ENCODE data around the gene B3GNT4.
"Not testable (repeated sequence)": the region's sequence is repeated elsewhere in the genome, so short reads cannot be mapped to it uniquely, and the experiment has no call there.

The B3GNT4 gene

DNA sequence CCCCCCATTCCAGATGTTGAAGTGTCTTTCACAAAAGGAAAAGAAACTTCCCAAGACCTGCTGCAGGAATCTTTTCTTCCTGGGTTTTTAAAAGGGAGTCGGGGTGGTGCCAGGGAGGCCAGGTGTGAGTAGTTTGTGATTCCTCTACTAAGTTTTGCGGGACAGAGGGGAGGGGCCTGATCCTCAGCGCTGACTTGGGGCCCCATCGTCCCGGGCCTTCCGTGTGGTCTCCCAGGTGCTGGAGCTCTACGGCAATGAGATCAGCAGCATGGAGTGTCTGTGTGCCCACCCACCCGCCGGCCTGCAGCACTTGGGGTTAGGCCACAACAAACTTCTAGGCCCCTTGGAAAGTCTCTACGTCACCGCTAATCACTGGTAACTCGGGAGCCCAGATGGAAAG, 16.0 kb upstream of the B3GNT4 start:
- DNase-seq, result no peak

DNA sequence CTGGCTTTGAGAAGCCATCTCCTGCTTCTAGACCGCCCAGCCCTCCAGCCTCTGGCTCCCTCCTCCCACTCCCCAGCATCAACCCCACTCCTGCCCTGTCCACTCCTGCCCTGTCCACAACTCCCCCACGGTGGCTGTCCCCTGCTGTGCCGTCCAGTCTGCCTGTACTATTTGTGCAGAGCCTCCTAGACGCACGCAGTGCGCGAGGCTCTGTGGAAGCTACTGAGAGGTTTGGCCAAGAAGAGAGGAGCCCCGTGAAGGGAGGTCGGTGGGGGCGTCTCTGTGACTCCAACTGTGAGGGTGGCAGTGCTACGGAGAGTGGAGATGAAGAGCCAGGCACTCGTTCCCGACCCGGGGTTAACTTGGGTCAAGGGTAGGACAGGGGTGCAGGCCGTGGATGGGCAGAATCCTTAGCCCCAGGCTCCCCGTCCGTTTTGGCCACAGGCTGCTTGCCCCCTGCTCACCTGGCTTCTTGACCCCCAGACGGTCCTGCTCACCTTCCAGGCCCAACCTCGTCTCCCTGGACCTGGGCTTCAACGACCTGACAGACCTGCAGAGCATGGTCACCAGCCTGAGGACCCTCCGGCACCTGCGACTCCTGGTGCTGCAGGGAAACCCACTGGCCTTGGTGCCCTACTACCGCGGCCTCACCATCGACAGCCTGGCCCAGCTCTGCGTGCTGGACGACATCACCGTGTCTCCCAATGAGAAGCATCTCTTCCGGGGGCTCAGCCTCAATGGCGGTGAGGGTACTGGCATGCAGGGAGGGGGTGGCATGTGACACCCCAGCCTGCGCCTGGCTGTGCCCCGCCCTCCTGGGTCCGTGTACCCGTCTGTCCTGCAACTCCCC, 13.7 kb upstream of the B3GNT4 start:
- no peak for DNase-seq

DNA sequence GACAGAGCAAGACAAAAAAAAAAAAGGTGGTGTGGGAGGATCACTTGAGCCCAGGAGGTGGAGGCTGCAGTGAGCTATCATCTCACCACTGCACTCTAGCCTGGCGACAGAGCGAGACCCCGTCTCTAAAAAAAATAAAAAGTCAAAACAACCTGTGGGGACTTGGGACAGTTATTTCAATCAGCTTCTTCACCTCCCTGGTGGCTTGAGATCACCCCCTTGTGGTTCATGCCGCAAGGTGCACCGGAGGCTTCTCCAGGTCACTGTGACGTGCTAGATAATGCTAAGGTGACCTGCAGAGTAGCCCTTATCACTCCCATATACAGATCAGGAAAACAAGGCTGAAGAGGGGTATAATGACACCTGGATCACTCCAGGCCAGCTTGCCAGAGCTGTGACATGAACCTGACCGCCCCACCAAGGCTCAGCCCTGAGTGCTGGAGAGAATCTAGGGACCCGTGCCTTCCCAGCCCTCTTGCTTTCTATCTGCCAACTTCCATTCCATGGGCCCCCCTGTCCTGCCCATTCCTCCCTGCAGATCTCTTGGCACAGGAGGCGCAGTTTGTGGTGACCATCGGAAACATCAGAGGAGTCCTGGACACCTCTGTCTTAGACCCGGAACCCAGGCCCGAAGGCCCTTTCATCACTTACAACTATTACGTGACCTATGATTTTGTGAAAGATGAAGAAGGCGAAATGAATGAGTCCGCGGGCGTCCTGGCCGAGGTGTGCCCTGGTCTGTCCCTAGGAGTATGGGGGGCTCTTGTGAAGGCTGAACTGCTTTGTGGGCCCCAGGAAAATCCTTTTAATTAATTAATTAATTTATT, 12.5 kb upstream of the B3GNT4 start:
- peak in 10 of 51 donors; percentile 2 to 43 (median 7) for DNase-seq

DNA sequence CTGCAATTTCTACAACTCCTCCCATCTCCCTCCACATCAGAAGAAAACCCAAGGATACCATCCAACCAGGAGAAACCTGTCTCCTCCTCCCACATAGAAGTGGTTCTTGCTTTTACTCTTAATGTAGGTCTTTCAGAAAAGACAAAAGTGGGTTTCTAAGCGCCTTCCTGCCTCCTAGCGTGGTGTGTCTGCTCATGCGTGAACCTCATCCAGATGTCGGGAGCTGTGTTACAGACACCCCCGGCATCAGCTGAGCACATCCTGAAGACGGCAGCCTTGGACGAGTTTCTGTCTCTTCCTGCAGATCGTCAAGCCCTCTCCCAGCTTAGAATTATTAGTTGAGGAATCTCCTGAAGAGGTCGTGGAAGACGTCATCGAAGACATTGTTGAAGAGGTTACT, 11.1 kb upstream of the B3GNT4 start:
- no peak for DNase-seq

DNA sequence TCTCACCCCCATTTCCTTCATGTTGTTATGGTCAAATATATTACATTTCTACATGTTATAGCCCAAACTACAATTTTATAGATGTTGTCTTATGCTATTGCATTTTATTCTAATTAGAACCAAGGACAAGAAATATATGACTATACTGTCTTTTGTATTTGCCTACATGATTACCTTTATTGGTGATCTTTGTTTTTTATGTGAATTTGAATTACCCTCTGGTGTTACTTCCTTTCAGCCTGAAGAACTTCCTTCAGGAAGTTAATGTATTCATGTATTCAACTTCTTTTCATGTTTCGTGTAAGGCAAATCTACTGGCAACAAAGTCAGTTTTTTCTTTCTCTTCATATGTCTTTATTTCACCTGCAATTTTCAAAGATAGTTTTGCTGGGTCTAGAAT, 8.7 kb upstream of the B3GNT4 start:
- DNase-seq, result no peak

DNA sequence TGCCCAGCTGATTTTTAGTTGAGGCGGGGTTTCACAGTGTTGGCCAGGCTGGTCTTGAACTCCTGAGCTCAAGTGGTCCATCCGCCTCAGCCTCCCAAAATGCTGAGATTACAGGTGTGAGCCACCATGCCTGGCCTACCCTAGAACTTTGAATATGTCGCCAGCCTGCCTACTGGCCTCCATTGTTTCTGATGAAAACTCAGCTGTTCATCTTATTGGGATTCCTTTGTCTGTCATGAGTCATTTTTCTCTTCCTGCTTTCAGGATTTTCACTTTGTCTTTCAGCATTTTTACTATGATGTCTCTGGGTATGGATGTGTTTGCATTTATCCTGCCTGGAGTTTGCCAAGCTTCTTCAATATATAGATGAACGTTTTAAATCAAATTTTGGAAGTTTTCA, 8.1 kb upstream of the B3GNT4 start:
- no peak for DNase-seq

DNA sequence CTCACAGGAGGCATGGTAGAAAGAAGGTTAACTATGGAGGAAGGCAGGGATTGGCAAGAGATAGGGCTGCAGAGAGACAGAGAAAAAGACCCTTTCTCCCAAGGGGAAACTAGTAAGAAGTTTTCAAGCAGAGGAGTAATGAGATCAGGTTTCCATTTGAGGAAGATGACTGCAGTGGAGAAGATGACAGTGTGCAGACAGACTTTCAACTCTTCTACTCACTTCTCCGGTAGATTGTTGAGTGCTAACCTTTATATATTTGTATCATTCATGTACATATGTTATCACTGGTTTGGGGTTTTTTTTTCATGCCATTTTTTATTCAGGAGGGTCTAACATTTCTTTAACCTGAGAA, 5.9 kb upstream of the B3GNT4 start:
- no peak for DNase-seq

DNA sequence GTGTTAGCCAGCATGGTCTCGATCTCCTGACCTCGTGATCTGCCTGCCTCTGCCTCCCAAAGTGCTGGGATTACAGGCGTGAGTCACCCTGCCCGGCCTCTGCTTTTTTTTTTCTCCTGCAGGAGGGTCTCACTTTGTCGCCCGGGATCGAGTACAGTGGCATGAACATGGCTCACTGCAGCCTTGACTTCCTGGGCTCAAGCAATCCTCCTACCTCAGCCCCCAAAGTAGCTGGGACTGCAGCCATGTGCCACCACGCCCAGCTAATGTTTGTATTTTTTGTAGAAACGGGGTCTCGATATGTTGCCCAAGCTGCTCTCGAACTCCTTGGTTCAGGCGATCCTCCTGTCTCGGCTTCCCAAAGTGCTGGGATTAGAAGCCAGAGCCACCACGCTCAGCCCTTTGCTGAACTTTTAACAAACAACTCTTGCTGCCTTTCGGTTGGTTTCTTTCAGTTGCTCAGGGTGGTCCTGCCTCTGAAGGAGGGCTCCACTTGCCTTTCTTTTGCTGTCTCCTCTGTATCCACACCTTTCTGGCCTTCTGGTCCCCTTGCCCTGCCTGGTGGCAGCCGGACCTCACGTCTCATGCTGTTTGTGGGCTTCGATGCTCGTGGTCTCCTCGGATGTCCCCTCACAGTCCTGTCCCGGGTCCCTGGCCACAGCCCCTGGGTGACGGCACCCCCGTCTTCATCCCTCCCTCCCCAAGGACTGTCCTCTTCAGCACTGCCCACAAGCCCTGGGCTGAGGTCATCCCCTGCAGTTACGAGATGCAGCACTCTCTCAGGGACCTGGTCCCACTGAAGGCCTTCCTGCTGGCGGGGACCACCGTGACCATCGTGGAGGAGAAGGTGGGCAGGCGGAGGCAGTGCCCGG, 3.8 kb upstream of the B3GNT4 start:
- no peak for DNase-seq

DNA sequence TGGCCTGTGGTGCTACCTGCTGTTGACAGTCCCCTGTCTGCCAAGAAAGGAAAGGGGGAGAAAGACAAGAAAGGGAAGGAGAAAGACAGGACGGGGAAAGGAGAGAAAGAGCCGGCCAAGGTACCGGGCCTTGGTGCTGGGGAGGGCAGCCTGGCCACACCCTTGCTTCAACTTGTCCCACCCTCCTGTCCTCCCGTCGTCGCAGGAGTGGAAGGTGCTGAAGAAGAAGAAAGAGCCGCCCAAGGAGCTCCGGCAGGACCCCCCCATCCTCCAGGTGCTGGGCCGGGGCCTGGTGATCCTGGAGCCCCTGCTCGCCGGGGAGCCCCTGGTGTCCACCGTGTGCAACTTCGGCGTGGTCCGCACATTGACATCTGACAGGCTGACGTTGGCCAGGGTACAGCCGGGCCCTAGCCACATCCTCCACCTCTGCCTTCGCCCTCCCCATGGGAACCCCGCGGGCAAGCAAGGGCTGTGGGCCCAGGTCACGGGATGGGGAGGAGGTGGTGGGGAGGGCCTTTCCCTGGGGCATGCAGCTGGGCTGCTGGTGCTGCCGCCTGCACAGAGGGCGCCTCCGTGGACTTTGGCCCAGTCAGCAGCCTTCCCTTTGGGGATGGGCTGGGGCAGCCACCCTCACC, 2.9 kb upstream of the B3GNT4 start:
- no peak for DNase-seq

DNA sequence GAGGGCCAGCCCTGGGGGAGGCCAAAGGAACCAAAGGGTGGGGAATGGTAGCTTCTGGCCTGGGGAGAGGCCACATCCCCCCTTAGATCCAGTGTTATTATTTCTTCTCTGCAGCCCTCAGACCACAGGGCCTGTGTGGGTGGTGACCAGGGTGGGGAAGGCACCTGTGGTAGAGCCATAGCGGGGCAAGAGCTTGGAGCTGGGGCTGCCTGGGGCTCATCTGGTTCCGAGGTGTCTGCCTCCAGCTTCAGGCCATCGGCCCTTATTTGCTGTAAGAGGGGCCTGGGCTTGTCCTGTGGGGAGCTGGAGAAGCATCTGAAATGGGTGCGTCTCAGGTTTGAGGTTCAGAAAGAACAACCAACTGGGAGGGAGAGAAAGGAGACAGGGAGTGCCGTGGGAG, 2.1 kb upstream of the B3GNT4 start:
- DNase-seq, result no peak

DNA sequence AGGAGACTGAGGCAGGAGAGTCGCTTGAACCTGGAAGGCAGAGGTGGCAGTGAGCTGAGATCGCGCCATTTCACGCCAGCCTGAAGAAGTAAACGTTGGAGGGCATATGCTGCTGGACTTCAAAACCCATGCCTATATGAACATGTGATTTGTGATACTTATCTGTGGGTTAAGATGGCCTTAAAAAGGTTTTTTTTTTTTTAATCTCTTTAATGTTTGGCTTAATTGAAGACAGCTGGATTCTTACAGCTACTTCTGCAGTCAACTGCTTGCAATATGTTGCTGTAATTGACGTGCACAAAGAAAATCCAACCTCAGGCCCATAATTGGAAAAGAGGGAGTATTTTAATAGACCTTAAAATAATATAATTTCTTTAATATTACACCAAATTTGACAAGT, 1.5 kb upstream of the B3GNT4 start:
- no peak for DNase-seq

DNA sequence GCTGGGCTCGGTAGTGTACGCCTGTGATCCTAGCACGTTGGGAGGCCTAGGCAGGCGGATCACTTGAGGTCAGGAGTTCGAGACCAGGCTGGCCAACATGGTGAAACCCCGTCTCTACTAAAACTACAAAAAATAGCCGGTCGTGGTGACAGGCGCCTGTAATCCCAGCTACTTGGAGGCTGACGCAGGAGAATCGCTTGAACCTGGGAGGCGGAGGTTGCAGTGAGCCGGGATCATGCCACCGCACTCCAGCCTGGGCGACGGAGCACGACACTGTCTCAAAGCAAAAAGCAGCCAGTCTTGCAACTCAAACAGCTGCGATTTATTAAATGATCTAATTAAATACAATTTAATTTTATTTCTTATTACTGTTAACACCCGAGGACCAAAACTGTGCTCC, 698 bp upstream of the B3GNT4 start:
- not testable (repeated sequence) for DNase-seq

DNA sequence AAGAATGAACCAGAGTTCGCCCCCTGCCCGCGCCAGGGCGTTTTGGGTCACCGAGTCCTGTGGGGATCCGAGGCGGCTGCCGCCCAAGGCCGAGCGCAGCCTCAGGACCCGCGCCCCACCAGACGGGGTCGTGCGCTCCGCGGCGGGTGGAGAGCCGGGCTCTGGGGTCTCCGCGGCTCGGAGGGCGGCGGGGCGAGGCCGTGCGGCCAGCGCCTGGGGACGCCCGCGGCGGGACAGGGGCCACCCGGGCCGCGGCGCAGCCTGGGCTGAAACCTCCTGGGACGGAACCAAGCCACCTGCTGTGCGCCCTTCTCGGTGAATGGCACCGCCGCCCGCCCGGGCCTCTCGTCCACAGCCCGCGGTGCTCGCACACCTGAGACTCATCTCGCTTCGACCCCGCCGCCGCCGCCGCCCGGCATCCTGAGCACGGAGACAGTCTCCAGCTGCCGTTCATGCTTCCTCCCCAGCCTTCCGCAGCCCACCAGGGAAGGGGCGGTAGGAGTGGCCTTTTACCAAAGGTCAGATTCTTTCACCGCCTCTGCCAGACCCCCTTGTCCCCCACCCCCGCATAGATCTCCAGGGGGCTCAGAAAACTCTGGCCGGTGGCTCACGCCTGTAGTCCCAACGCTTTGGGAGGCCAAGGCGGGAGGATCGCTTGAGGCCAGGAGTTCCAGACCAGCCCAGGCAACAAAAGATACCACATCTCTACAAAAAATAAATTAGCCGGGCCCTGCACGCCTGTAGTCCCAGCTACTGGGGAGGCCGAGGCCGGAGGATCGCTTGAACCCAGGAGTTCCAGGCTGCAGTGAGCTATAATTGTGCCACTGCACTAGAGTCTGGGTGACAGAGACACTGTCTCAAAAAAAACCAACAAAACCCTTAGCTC, 901 bp downstream of the B3GNT4 start:
- DNase-seq, result no peak

DNA sequence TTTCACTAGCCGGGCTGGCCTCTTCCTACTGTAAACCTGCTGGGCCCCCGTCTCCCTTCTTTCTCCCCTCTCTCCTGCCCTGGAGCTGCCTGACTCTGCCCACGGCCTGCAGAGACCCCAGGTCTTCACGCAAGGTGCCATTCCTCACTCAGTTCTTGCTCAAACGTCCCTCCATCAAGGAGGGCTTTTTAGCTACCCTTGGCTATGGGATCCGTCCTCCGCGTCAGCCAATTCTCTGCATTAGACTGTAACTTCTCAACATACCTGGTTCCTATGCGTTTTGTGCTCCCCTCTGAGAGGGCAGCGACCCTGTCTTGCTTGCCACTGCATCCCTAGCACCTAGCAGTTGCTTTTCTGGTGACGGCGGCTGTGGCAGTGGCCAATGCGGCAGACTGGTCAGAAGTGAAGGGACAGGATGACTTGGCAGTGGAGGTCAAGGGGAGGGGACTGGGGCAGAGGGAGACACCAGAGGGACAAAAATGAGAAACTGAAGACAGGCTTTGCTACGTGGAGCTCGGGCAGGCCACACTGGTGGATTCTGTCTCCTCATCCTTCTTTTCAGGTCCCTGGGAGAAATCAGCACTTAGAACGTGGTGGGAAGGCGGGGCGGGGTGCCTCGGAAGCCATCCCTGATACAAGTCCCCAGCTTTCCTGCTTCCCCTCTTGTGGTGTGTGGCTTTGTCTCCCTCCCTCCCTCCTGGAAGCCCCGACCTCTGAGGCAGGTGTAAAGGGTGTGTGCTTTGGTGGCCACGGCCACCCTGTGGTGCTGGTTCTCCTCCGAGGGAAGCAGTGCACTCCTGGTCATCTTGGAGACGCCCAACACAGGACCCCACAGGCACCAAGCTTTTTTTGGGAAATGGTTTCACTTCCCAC, 1.8 kb downstream of the B3GNT4 start:
- DNase-seq, result no peak

DNA sequence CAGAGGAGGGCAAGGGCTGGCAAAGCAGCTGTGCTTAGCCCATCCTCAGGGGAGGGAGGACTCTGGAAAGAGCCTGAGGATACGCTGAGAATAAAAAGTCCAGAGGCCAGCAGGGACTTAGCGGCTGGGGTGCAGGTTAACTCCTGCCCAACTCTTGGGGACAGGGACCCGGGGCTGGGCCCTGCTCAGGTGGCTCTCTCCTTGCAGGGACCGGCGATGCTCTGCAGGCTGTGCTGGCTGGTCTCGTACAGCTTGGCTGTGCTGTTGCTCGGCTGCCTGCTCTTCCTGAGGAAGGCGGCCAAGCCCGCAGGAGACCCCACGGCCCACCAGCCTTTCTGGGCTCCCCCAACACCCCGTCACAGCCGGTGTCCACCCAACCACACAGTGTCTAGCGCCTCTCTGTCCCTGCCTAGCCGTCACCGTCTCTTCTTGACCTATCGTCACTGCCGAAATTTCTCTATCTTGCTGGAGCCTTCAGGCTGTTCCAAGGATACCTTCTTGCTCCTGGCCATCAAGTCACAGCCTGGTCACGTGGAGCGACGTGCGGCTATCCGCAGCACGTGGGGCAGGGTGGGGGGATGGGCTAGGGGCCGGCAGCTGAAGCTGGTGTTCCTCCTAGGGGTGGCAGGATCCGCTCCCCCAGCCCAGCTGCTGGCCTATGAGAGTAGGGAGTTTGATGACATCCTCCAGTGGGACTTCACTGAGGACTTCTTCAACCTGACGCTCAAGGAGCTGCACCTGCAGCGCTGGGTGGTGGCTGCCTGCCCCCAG, 2.8 kb downstream of the B3GNT4 start:
- no peak for DNase-seq

DNA sequence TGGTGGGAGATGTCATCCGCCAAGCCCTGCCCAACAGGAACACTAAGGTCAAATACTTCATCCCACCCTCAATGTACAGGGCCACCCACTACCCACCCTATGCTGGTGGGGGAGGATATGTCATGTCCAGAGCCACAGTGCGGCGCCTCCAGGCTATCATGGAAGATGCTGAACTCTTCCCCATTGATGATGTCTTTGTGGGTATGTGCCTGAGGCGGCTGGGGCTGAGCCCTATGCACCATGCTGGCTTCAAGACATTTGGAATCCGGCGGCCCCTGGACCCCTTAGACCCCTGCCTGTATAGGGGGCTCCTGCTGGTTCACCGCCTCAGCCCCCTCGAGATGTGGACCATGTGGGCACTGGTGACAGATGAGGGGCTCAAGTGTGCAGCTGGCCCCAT, 3.5 kb downstream of the B3GNT4 start:
- no peak for DNase-seq

DNA sequence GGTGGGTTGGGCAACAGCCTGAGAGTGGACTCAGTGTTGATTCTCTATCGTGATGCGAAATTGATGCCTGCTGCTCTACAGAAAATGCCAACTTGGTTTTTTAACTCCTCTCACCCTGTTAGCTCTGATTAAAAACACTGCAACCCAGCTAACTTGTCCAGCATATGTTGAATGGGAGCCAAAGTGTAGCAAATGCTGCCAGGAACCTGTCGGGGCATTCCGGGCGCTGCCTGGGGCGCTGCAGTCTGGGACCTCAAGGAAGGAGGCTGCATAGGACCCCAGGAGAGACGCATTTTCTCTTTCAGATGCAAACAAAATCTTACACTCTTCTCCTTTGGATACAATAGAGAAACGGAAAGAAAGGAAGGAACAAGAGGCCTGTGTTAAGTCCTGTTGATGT, 3.9 kb downstream of the B3GNT4 start:
- no peak for DNase-seq

DNA sequence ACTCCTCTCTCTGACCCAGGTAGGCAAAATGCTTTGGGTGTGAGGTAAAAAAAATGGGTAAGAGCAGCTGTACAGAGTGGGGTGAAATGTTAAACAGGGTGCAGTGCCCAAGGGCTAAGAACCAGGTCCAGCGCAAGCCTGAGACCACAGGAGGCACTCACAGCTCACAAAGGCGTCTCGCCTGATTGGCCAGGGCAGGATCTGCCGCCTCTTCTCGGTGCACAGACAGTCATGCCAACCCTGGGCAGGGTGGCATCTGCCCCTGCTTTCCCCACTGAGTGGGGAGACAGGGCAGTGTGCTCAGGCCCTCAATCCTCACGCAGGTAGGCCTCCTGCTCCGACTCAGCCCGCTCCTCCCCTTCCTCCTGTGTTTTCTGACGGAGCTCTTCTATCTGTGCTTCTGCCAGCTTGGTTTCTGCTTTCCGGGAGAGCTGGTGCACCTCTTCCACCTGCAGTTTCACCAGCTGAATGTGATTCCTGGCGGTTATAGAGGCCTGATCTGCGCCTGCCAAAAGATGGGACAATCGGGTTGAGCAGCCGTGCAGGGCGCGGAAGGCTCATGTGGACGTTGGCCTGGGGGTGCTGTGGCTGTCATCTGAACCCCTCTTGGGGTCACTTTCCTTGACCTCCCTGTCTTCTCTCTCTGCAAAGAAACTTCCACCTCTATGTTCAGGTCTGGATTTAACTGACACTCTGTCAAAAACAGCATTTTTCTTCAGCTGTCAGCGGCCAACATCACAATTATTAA, 4.7 kb downstream of the B3GNT4 start:
- no peak for DNase-seq
